ENCODE data around the gene ATP8A2.
A peak's percentile ranks its signal among the peaks of the same experiment; 100 is the strongest.

The ATP8A2 gene

DNA sequence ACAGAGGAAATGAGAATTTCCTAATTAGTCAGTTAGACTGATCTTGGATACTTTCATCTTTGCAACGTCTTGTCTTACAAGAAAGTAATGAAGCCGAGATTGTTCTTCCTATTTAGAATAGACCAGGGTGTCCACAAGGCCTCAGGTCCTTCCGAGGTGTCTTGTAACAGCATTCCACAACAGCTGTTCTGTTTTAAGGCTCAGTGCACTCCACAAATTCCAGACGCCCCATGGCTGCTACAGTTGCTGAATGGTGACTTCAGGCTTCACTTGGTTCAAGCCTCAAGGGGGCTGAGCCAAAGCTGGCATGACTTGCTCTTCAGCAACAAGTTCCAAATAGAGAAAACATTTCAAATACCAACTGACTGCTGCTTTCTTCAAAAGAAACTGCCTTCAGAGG lies 536.6 kb downstream of the ATP8A2 start:
- no peak for DNase-seq

DNA sequence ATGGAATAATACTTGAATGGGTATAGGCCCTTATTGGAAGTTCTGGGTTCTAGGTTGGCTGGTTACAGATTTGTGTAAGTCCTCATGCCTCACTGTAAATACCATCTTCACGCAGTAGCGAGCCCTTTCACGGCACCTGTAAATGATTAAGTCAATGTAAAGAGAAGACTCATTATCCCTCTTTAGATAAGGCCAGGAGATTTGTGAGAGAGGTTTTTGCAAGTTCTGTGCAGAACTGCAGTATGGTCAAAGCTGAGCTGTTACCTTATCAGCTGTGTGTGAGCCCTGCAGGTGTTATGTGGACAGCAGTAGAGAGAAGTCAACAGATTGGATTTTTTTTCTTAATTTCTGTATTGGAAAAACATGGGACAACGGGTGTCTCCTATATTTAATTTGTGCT lies 538.5 kb downstream of the ATP8A2 start:
- DNase-seq = no peak

DNA sequence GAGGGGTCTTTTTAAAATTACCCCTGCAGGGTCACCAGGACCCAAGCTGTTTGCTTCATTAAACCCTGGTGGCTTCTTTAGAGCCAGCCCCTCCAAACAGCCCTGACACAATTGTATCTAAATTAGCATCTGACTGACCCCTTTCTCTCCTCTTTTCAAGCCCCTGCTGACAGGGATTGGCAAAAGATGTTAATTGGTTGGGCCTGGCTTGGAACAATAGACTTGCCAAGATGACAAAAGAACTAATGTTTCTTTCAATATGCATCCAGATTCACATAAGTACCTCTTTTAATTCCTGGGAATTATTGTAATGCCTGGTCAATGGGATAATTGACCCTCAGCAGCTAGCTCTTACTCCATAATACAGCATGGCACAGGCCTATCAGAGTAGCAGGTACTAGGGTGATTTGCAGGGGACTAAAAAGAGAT lies 539.2 kb downstream of the ATP8A2 start:
- DNase-seq = no peak

DNA sequence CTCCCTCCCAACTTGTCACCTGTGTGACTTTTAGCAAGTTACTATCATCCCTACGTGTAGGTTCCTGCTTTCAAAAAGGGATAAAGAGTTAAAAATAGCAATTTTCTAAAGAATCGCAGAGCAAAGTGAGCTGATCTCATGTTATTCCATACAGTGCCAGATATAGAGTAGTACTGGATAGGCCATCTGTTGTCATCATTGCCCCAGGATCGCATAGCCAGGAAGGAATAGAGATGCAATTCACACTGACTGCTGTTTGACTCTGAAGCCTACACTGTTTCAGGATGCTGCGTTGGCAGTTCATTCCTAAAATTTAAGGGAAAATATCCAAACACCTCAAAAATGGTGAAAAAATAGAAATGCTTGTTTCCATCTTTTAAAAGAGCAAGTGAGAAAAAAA lies 541.2 kb downstream of the ATP8A2 start:
- no peak for DNase-seq

DNA sequence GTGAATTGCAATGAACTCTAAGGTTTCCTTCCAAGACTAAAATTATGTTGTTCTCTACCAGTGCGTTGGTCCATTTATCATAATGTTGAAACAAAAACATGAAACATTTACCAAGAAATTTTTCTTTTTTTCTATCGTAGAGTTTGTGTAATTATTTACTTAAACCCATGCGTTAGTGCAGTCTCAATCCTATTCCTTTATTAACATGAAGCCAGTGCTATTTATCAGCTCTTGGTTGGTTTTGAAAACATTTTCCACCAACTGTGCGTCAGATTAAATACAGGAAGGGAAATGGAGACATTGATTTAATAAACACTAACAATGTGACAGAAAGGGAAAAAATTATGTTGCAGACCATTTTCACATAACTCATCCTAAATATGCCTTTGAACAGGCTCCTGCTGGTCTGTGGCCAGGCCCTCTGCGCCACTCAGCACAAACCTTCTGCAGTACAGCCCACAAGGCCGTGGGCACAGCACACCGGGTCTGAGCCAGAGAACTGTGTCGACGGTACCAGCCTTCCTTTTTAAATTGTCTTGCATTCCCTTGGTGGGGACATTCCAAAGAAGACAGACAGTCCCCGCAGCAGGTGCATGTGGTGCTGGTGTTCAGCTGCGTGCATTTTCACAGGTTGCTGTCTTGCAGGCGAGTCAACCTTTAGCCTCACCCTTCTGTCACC lies 544.2 kb downstream of the ATP8A2 start:
- no peak for DNase-seq

DNA sequence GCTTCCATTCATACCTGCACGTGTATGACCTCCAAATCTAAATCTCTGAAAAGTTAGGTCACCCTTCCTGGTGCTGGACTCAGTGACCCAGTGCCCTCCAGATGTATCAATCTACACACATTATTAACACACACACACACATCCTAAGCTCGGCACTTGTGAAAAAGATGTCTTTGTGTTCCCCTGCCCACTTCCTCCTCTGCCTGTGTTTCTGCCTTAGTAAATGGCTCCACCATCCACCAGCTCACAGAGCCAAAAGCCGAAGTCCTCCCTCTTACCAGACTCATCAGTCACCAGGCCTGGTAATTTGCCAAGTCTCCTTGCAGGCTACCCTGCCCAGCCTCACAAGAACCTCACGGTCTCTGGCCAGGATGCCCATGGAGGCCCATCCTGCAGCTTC lies 548.5 kb downstream of the ATP8A2 start:
- no peak for DNase-seq

DNA sequence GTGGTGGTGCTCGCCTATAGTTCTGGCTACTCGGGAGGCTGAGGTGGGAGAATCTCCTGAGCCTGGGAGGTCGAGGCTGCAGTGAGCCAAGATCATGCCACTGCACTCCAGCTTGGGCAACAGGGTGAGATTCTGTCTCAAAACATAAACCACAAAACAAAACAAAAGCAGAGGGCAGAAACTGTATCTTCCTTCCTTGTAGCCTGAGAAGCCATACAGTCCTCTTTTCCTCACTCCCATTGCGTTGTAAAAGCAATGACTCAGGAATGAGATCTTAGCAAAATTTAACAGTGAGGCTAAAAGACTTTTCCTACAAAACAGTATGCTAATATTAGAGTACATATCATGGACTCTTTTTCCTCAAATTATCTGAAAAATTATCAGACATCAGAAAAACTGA lies 549.2 kb downstream of the ATP8A2 start:
- DNase-seq = no peak

DNA sequence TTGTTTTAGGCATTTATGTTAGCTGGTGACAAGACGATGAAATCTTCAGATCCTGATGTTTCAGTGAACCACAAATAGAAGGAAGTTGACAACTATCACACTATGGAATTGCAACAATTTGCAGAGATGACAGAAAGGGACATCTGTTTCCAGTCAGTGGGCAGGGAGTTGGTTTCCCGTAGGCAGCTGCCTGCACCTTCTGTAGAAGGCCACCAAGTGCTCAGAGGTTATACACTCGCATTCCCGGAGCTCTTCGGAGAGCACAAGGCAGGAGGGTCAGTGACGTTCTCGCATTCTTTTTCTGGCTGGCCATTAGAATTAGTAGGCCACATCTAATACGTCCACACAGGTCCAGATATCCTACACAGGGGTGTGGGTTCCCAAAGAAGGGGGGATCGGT lies 550.6 kb downstream of the ATP8A2 start:
- DNase-seq = no peak

DNA sequence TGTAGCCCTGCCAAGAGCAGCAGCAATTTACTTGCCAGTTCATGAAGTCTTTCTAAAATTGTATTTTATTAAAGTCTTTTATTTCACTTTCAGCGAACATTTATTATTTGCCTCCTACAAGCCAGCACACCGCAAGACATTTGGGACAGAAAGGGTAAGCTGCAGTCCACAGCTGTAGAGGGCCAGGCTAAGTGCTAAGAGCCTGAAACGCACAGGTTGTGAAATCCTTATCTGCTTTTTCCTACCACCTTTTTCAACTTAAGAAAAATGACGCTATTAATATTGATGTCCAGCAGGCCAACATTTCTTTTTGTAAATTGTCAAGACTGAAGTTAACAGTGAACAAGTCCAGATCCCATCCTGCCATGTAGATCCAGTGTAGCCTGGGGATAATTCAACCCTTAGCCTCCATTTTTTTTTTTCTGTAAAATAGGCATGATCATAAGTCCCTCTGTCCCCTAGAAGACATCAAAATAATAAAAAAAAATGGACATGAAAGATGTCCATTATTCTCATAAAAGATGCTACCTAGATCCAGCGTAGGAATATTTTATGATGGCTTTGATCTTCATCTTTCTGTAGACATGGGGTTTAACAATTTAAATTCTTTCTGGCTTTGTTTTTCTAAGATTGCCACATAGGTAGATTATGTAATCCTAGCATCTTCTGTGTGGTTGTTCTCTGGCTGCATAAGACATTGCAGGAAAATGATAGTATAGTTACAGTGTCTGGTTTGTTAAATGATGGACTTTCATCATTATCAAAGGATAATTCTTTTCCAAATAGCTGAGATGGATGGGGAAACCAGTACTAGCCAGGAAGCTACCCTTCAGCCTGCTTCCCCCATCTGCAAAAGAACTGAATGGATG lies 551.7 kb downstream of the ATP8A2 start:
- DNase-seq = no peak

DNA sequence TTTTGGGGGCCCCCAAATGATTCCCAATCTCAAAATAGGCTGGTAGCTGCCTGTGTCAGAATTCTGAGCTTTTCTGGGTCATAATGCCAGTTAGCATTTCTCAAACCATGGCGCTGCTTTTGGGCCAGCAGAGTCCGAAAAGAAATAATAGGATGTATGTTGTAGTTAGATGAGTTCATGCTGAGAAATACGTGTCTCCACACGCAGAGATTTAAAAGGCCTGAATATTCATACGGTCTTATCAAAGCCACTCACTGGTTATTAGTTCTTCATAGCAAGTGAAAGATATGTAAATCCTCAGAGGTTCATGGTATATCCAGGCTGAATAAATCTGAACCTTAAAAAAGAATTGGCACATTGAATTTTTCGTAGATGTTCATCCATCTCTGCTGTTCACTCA lies 555.6 kb downstream of the ATP8A2 start:
- DNase-seq = no peak

DNA sequence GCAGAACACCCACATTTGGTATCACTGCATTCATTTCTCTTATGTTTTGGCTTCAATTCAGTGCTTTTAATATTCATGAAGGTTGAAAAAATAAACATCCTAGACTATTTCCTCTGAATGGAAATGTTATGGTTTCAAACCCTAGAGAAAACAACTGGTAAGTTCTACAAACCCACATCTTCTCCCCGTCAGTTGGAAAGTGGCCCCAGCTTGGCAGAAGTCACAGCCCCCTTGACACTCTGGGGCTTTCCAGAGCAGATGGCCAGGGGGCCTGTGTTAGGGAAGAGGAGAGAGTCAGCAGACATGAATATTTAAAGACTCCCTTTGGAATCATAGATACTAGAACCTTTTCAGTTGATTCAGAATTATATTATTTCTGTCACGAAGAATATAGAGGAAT lies 556.2 kb downstream of the ATP8A2 start:
- no peak for DNase-seq

DNA sequence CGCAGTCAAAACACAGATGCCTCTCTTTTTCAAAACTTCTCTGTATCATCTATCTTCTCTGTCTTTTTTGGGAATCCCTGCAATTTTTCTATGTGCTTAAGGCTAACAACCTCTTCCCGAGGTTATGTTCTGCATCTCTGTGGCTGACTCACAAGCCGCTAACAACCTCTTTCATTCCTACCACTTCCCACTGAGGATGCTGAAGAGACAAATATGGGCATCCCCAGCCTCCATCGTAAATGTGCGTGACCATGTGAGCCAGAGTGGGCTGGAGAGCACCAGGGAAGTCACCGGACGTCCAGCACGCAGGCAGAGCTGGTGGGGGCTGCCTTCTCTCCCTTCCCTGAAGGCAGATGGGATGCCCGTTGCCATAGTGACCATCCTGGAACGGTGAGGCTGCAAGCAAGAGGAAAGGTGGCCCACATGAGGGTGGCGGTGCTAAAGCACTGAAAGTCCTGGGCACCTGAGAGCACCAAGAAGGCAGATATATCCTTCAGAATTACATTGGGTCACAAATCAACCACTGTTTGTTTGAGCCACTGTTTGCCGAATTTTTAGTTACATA lies 557.2 kb downstream of the ATP8A2 start:
- peak in 1 of 56 donors; percentile 17 for DNase-seq

DNA sequence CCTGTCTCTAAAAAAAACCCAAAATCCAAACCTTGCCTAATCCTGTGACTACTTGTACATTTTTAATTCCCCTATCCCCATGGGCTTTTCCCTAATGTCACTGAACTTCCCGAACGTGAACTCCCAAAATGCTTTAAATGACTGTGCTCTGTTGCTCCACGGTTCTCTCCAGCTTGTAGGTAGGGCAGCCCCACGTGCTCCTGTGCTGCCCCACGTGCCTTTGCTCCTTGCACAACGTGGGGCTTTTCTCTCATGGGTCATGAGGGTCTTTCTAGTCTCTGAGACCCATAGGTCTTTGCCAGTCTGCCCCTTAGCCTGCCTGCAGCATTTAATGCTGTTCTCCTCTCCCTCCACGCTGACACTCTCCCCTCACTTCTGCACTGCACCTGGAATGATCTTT lies 558.0 kb downstream of the ATP8A2 start:
- DNase-seq = no peak

DNA sequence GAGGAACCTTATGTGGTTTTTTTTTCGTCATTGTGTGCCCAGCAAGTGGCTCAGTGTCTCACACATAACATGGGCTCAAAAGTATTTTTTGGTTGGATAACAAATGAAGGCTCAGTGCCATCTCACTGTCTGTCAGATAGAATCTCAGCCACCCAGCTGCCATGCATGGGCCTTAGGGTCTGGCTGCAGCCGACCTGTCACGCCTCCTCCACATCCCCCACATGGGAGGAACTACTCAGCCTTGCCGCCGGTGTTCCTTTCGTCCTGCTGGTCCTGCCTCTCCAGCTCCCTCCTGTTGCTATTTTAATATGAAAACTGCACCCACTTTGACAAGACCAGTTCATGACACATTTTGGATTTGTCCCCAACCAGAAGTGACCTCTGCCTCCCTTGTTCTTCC lies 558.9 kb downstream of the ATP8A2 start:
- no peak for DNase-seq

DNA sequence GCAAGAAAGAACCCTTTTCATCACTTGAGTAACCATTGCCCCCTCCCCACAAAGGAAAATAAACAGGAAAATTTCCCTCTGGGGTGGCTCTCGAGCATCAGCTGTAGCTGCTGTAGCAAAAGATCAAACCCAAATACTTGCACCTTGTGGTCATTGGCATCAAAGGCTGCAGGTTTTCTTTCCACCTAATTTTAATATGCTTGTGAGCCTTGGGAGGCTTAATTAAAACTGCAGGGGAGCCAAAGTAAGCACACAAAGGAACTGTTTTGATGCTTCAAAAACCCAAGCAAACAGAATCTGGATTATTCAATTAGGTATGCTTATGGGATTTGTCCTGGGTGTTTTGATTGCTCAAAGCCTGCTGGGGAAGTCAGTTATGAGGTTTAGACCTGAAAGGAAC lies 560.6 kb downstream of the ATP8A2 start:
- DNase-seq = no peak

DNA sequence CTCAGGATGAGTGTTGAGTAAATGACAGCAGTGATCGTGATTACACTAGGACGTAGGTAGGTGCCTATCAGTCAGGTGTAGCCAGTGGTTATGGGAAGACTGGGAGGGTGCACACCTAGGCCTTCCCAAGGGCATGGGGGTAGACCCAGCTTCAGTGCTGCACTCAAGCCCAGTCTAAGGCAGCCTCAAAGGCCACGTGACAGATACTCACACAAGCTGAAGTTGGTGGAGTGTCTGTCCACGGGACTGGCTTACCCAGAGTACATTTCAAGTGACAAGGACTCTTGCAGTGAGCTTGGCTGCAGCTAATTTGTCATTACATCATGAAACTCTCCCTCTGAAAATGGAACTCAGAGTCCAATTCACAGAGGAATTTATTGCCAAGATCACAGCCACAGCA lies 561.7 kb downstream of the ATP8A2 start:
- no peak for DNase-seq

DNA sequence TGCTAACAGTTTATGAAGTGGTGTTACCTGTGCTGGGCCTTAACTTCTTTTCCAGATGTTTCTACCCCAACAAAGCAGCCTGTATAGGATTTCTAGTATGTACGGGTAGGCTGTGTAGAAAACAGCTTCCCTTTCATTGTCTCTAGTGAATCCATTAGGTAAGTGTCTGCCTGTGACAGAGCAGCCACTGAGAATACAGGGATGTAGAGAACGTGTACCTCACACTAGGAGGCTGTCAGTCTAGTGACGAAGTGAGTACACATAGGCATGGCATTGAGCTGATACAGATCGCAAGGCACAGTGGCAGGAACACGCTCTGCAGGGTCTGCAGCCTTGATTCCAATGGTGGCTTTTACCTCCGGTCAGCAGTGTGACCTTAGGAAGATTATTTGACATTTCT lies 562.4 kb downstream of the ATP8A2 start:
- no peak for DNase-seq

DNA sequence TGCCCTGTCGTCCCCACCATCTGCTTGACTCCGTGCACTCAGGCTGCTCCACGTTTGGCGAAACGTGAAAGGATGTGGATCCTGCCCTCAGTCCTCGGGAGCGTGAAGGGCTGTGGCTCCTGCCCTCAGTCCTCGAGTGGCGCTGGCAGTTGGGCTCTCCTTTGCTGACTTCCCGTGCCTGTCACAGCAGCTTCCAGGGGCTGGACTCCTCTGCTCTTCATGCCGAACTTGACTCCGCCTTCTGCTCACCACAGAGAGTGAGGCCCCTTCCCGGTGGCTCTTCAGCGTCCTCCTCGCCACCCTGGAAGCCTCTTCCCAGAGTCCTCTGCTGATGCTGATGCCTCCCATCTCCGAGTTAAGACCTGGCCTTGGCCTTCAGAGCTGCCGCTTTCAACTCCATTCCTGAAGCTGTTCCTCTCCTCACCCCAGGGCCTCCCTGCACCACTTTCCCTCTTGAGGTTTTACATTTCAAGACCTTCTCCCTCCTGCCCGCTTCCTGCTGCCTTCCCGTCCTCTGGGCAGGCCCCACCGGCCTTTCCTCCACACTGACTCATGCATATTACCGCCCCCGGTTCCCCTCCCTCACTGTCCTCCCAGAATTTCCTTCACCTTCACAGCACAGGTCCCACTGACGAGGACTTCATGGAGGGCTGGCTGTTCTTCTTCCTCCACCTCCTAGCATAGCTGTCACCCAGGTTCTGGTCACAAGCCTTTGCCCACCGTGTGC lies 568.4 kb downstream of the ATP8A2 start:
- no peak for DNase-seq

DNA sequence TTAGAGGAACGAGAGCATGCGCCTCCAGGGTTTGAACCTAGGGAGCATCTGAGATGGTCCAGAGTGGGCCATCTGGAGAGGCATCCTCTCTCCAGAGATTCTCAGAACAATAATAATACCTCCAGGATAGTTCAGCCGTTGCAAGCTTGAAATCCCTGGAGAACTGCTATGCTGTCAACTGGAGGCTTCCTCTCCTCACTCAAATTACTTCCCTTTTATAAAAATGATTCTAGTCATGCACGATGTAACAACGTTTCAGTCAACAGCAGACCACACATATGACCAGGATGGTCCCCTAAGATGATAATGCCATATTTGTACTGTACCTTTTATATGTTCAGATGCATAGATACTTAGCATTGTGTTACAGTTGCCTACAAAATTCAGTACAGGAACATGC lies 571.3 kb downstream of the ATP8A2 start:
- no peak for DNase-seq

DNA sequence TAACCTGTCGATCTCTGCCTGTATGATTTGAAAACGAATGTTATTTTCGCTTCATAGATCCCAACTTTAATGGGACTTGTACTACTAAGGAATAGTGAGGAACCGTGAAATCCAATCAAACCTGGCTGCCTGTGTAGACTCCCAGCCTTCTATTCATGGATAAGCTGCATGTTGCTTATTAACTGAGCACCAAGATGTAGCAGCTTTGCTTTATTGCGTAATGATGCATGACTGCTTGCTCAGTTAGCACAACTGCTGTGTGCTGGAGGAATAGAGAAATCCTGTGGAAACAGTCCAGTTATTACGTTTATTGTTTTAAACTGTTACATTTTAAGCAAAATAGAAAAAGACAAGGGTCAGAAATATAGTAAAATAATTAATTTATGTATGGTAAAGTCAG lies 571.9 kb downstream of the ATP8A2 start:
- DNase-seq = no peak

DNA sequence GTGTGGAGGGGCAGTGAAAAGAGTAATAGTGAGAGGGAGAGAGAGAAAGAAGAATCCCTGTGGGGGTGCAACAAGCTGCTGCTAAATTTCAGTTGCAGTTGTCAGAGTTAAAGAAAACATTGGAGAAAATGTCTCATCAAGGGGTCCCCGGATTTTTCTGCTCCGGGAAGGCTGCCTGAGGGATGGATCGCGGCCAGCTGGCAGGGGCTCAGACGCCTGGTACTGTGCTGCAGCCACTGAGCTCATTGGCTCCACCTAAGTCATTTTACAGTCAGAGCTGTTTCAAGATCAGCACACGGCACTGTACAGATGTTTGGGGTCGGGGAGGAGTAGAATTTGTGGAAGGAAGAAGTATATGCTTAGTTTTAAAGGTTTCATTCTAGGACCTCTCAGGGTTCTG lies 573.8 kb downstream of the ATP8A2 start:
- peak in 6 of 56 donors; percentile 4 to 55 (median 6) for DNase-seq

DNA sequence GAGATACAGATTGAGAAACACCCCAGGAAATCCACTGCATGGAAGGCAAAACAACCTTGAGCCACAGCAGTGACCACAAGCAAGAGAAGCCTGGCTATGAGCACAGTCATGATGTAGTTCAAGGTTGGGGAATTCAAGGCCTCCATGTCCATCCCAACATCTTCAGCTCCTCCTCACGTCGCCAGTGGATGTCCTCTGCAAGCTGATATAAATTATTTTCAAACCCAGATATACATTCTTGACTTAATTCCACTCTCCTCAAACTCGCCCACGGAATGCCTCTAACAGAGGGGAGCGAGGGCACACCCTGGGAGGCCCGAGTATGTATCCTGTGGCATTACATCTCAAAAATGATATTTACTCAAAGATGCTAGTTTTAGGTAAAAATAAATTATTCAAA lies 574.5 kb downstream of the ATP8A2 start:
- DNase-seq = no peak

Measured in amygdala (tissue), 56 donors.